ENCODE results near the gene SAMD5.

Gene SAMD5

DNA sequence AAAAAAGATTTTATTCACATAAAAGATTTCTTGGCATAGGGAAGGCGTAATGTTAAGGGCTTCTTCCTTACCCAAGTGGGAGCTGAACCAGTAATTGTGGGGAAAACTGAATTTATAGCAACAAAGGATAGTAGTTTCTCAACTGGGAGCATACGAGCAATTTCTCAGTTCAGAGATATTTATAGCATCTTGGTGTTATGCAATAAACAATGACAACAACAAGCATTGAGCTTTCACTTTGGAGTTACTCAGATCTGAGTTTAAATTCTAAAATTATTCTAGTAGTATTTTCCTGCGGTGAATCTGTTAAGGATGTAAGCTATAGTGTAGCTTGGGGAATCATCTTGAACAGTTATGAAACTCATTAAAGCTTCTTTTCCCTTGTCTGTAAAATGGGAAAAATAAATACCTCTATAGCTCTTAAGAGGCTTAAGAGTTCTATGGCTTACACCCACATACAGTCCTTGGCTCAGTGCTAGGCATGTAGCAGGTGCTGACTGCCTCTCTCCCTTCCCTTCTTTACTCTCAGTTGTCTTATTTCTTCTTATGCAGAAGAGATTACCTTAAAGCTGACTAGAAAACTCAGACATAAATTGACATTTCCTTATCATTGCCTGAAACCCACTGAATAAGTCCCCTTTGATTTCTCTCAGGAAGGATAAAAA lies 58.8 kb downstream of the SAMD5 start:
- no peak for FAIRE-seq

DNA sequence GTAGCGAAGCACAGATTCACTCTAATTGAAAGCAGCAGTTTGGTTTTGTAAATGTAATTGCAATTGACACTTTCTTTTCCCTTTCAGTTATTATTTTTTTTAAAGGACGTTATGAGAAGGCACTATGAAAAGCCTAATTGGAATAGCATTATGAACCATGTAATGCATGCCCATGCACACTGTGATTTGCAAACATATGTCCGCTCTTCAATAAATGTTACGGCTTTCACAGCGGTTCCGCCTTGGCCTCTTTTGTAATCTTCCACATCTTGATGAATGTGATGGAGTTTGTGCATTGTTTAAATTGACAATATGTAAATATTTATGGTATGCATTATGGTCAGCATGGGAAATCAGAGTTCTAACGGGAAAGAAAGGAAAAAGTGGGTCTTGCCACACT lies 61.3 kb downstream of the SAMD5 start:
- no peak for FAIRE-seq

- FAIRE-seq: no peak
Observed at GRCh38 chr6:147570681-147571080, 62.2 kb downstream of the SAMD5 start.

GRCh38 chr6:147577488-147577887 lies 69.0 kb downstream of the SAMD5 start:
- FAIRE-seq: no peak

DNA sequence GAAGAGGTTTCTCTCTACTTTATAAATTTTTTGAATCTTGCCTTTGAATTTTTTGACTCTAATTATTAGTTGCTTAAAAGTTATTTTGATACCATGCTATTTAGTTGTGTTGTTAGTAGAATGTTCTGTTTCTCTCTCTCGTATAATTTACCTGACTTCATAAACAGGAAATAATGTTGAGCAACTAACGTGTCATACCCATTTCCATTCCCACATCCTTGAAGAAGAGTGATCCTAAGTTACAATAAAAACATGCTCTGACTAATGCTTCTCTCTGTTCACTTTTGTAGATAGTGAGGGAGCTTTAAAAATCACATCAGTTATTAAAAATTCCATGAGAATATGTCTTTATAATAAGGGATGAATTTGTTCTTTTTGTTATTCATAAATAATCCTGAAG lies 69.7 kb downstream of the SAMD5 start:
- FAIRE-seq: no peak

- no peak for FAIRE-seq
Observed at GRCh38 chr6:147578883-147579282, 70.4 kb downstream of the SAMD5 start.

GRCh38 chr6:147579667-147580066 lies 71.2 kb downstream of the SAMD5 start:
- no peak for FAIRE-seq

GRCh38 chr6:147582991-147583390 lies 74.5 kb downstream of the SAMD5 start:
- FAIRE-seq: no peak

- FAIRE-seq: no peak
Observed at GRCh38 chr6:147585256-147585655, 76.8 kb downstream of the SAMD5 start.

DNA sequence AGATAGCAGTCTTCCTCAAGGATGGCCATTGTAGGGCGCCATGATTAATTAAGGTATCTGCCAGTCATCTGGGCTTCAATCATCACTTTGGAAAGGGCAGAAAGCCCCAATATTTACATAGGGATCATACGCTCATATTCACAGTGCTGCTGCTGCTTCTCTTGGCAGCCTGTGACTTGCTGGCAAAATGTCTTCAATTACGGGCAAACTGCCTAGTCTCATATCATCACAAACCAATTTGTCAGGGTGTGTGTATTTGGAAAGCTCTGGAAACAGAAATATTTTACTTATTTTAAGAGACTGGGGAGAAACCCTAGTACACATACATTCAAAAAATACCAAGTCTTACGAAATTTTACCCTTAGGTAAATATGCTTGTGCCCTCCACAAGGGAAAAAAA lies 77.6 kb downstream of the SAMD5 start:
- FAIRE-seq: no peak

- no peak for FAIRE-seq
Observed at GRCh38 chr6:147587907-147588306, 79.4 kb downstream of the SAMD5 start.

DNA sequence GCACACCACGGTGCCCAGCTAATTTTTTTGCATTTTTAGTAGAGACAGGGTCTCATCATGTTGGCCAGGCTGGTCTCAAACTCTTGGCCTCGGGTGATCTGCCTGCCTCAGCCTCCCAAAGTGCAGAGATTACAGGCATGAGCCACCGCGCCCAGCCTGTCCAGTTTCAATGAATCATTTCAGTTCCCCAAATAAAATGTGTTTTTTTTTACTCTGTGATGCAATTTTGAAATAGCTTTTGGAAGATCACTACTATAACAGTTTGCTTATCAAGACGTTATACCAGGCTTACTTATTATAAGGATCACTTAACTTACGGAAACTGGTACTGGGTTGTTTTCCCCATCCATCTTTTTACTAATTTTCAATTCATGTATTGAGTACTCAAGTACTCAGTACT lies 80.0 kb downstream of the SAMD5 start:
- FAIRE-seq: no peak

DNA sequence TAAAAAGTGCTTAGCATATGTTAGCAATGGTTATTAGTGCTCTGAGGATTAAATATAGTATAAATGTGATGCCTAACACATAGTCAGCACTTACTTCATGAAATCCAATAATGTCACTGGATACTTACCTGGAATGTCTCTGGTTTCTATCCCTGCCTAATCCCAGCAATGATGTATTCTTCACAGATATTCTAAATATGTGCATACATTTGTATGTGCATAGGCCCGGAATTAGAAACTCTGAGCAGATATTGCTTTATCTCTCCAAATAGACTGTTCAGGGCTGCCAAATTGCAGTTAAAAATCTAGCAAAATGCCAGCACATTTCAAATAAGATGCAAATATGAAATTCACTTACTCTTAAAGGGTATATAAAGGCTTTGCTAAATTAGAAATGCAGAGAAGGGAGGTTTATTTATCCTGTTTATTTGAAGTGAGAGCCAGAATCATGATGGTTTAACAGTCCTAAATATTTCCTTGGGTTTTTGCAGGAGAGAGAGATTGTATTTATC lies 81.3 kb downstream of the SAMD5 start:
- FAIRE-seq: no peak

- no peak for FAIRE-seq
Observed at GRCh38 chr6:147595961-147596360, 87.5 kb downstream of the SAMD5 start.

DNA sequence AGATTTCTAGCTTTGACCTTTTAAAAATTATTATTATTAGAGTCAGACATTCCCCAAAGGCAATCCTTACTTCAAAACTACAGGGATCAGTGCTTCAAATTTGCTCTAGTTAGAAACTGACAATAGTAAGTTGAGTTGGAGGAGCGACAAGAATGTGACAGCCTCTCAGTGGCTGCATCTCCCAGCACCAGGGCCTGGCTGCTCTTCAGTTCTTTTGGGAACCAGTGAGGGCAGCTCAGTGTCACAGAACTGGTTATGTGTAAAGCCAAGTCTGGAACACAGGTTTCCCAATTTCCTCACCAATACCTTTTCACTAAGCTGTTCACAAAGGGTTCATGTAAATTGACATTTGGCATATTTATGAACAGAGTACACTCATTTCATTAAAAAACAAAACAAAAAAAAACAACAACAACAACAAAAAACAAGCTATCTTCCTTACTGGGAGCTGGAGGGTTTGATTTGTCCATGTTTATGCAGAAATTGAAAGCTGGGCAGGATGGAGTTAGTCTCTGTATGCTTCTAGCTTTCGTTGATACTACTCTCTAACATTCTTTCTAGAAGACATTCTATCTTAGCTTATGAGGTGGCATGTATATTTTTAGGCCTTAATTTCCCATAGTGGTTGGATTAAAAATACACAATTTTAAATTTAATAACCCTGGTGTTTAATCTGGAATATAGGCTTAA lies 95.0 kb downstream of the SAMD5 start:
- FAIRE-seq: no peak

GRCh38 chr6:147604373-147604772 lies 95.9 kb downstream of the SAMD5 start:
- FAIRE-seq: no peak

DNA sequence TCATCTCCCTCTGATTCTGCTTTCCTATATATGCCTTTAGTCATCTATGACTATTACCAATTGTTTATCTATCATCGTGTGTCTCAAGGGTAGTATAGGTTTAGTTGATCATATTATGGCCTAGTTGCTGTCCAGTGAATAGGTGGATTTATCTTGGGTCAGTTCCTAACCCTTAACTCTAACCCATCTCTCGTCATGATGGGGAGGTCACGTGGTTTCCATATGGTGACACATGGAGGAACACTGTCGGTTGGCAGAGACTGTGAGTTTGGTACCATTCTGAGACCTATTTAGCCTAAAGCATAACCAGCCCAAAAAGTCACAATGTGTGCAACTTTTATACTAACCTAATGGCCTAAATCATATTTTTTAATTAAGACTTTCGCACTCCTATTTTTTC lies 103.5 kb downstream of the SAMD5 start:
- FAIRE-seq: no peak

DNA sequence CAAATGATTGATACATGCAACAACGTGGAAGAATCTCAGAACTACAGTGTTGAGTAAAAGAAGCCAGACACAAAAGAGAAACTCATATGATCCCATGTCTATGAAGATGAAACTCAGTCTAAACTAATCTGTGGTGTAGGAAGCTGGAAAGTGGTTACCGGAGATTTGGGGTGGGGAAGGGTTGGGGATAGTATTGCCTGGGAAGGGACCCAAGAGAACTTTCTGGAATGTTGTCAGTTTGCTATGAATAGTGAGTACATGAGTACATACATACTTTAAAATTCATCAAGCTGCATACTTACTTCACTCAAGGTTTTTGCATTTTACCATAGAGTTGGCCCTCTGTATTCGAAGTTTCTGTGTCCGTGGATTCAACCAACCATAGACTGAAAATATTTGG lies 106.0 kb downstream of the SAMD5 start:
- no peak for FAIRE-seq

DNA sequence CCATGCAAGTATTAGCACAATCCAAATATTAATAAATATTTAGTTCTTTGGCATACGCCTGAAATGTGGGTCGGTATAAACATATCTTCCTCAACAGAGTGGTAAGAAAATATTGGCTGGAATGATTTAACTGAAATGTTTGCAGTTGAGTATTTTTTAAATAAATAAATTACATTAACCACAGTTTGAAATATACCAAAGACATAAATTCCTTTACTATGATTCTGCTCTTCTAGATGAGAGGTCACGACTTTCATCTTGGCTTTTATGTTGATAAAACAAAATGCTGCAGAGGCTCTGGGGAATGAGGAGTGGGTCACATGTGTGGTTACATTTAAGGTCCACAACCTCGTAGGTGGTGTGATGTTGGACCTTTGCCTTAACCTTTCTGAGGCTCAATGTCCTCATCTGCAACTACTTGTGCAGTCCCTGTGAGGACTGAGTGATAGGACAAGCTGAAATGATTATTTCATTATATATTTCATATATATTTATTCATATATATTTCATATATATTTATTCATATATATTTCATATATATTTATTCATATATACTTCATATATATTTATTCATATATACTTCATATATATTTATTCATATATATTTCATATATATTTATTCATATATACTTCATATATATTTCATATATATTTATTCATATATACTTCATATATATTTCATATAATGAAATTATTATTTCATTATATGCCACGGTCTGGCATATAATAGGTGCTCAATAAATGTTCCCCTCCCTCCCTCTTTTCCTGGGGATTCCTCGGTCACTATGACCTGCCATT lies 107.4 kb downstream of the SAMD5 start:
- peak; percentile 97 for FAIRE-seq

DNA sequence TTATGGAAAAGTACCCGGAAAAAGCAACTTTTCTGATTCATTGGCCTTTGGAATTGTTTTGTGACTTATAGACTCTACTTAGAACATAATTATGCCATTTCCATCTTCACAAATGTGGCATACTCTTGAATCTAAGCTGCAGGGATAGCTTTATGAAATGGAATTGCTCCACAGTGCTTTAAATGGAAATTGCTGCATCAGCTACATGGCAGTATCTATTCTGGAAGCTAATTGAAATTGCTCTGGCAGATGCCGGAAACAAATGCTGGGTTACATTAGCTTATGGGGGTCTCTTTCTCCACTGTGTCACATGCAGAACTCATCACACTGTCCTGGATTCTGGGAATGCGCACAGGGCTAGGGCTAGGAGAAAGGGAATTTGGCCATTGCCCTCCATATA lies 108.9 kb downstream of the SAMD5 start:
- FAIRE-seq: no peak

DNA sequence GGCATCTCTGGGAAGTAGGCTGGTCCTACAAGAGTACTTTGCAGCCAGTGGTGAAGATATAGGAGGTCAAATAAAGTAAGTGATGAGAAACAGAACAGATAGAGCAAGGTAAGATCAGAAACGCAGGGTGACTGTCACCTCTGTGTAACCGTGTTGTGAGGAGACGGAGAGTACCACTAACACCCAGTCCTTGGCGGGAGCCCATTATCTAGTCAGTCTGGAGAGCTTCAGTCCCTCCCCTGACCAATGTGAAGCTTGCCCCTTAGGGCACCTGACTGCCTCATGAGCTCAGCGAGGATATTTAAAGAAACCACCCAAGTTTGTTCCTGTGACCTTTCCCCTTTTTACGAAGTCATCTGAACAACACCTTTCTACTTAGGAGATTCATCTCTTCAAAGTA lies 110.0 kb downstream of the SAMD5 start:
- no peak for FAIRE-seq

- FAIRE-seq: no peak
Observed at GRCh38 chr6:147618927-147619326, 110.4 kb downstream of the SAMD5 start.

Measured in endometrium (tissue), 2 donors.